ENCODE measurements around the gene DNAAF3.
A peak's percentile ranks its signal among the peaks of the same experiment; 100 is the strongest.
"Not testable (repeated sequence)": the region's sequence is repeated elsewhere in the genome, so short reads cannot be mapped to it uniquely, and the experiment has no call there.

The DNAAF3 gene

DNA sequence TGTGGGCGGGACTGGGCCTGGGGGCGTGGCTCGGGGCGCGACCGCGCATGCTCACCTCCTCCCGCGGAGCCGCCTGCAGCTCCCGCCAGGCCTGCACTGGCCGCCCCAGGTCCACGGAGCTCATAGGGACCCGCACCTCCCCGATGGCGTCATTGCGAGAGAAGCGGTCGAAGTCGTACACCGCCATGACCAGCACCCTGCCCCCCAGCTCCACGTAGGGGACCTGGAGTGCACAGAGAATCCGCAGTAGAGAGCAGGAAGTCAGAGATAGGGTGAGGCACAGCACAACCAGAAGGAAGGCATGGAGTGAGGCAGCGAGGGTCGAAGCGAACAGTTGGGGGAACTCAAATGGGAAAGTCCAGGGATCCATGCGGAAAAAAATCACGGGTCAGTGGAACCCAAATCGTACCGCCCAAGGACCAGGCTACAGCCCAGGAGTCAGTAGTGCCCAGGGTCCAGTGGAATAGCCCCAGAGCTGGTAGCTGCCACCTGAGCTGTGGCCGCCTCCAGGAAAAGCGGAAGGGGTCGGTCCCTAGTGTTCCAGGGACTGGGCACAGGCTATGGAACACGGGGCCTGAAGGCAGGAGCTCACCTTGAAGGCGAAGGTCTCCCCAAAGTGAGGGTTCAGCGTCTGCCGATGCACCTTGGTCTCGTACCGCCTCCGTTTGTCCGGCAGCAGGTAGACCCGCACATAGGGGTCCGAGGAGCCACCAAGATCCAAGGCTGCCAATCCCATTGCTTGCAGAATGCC, 8.9 kb upstream of the DNAAF3 start:
- no peak for DNase-seq

DNA sequence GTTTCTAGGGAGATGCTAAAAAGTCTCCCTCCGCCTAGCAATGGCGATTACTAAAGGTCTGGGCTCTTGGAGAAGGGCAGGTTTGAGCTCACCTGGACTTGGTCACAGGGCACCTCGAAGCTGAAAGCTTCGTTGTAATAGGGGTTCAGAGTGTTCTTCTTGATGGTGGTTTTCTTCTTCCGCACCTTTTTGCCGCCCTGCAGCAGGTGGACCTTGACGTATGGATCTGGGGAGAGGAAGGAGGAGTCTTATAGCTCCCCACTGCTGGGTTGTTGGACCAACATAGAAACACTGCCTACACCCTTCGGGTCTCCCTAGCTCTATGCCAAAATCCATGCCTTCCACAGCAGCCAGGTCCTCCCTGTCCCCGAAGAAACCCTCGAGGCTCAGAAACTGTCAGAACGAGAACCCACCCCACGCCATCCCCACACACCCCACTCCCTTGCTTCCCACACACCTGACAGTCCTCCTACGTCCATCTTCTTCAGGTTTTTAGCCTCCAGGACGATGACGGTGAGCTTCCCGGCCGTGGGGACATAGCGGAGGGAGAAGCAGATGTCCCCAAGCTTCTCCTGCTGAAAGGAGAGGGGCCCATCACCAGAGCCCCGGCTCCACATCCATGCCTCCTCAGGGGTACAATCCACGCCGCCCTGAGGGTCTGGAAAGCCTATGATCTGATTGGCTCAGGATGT, 8.2 kb upstream of the DNAAF3 start:
- DNase-seq: no peak

DNA sequence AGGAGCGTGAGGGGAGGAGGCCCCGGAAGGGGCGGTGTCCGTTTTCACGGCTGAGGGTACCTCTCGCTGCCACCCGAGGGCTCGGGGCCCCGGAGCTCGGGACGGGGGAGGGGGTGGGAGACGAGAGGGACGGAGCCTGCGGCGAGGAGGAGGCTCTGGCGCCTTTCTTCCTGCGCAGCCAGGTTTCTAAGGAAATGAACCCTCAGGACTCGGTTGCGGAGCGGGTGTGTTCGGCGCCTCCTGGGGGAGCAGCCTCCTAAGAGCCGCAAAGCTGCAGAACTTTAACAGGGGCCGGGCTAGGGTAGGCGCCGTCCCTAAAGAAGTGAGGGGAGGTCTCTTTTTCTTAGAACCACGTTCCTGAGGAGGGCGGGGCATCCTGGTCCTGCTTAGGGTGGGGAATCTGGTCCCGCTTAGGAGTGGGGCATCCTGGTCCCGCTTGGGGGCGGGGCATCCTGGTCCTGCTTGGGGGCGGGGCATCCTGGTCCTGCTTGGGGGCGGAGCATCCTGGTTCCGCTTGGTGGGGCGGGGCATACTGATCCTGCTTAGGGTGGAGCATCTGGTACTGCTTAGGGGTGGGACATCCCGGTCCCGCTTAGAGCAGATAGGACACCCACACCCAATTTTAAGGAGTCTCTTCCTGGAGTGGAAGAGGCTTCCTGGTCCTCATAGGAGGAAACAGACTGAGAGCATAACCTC, 7.4 kb upstream of the DNAAF3 start:
- DNase-seq: peak; percentile 60 to 87

DNA sequence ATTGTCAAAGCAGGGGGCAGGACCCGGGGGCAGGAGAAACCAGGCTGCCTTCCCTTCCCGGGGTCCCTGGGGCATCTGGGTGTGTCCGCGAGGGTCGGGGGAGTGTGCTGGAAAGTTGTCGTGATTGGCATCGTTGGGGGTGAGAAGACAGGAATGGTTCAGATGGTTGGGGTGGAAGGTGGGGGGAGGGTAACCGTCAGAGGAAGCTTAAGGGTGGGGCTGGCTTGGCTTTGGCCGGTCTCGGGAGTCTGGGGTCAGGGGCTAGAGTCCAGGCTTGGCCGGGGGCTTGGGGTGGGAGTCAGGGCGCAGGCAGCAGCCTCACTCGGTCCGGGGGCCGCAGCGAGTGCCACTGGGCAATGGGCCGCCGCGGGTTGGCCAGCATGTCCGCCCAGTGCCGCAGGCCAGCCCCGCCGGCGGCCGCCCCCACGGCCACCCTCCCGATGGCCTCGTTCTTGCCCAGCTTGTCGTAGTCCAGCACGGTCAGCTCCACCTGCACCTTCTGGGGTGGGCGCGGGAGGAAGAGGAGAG, 6.8 kb upstream of the DNAAF3 start:
- DNase-seq: no peak

DNA sequence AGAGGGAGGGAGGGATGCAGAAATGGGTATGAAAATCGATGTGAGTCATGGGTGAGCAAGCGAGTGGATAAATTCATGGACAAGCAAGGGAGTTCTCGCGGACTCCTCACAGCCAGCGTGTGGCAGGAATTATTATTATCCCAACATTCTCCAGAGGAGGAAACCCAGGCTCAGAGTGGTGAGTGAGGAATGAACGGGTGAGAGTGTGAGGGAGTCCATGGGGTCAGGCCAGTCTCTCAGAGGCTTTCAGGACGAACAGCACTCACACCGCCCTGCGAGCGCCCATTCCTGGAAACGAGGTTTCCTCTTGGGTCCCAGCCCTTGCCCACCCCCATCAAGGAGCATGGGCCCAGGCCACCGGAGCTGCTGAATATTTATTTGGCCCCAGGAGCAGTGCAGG, 6.3 kb upstream of the DNAAF3 start:
- DNase-seq: no peak

DNA sequence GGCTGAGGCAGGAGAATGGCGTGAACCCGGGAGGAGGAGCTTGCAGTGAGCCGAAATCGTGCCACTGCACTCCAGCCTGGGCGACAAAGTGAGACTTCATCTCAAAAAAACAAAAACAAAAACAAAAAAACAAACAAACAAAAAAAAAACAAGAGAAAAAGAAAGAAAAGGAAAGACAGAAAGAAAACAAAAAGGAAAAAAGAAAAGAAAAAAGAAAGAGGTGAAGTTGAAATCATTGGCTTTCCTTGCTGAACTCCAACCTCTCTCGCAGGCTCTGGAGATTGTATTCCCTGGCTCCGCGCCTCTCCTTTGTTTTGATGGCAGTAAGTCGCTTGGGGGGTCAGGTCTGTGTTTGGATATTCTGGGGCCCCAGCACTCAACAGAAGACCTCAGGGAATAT, 5.9 kb upstream of the DNAAF3 start:
- DNase-seq: not testable (repeated sequence)

DNA sequence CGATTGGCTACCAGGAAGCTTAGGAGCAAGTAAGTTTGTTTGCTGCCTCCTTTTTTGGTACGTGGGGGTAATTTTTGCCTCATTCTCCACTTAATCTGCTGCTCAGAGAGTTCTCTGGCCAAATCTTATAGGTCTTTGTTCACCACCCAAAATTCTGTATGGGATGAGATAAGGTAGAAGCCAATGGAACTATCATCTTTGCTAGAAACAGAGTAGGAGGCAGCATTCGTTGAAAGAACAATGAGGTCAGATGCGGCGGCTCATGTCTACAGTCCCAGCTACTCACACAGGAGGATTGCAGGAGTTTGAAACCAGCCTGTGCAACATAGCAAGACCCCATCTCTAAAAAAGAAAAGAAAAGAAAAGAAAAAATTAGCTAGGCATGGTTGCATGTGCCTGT, 5.0 kb upstream of the DNAAF3 start:
- no peak for DNase-seq

DNA sequence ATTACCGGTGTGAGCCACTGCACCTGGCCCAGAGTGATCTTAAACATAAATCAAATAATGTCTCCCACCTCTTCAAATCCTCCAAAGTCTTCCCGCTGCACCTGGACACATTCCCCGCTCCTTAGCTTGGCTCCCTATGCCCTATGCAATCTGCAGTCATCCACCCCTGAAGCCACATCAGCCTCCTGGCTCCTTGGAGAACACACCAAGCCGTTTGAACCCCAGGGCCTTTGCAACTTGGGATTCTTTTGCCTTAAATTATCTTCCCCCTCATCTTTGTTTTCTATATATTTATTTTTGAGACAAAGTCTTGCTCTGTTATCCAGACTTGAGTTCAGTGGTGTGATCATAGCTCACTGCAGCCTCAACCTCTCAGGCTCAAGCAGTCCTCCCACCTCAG, 2.7 kb upstream of the DNAAF3 start:
- no peak for DNase-seq

DNA sequence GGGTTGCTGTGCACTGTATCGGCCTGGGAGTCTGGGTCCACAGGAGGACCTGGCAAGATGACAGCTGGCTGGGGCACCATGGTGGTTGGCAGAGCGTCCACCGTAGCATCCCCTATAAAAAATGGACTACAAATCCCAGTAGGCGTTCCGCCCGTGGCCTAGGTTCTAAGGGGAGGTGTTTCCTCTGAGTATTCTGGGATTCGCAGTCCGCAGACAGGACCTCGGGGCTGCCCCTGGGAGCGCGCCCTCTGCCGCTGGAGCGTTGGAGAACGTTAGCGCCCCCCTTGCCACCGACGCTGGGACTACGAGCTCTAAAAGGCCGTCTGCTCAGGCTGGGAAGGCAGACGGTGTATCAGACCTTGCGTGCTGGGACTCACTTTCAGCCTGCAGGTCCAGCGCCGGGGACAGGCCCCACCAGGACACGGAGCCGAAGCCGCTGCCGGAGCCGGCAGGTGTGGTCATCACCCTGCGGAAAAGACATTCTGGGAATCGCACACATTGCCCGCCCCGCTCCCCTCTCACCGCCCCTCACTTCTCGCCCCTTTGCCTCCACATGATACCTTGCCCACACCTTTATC, 372 bp downstream of the DNAAF3 start:
- peak; percentile 61 to 89 for DNase-seq

DNA sequence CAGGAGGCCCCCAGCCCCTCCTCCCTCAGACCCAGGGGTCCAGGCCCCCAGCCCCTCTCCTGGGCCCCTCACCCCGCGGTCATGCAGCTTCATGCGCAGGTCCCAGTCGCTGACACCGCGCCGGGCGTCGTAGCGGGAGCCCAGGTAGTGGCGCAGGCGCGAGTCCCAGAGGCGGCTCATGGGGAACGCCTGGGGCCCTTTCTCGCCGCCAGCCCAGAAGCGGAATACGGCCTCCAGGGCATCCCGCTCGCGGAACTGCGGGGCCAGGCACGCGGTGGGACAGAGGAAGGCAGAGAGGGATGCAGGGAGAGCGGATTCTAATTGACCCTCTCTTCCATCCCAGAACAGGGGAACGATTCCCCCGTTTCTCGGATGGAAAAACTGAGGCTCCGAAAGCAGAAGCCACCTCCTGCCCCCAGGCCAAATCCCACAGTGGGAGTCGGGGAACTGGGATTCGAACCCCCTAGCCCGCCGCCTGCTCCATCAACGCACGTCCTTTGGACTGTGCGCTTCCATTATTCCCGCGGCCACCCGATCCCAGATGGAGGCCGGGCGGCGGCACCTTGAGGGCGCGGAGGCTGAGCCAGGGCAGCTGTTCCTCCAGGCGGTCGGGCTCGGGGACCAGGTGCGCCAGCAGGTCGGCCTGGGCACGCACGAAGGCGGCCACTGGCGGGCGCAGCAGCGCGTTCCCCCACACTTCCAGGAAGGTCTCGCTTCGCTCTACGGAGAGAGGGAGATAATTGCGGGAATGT, 4.7 kb downstream of the DNAAF3 start:
- no peak for DNase-seq

DNA sequence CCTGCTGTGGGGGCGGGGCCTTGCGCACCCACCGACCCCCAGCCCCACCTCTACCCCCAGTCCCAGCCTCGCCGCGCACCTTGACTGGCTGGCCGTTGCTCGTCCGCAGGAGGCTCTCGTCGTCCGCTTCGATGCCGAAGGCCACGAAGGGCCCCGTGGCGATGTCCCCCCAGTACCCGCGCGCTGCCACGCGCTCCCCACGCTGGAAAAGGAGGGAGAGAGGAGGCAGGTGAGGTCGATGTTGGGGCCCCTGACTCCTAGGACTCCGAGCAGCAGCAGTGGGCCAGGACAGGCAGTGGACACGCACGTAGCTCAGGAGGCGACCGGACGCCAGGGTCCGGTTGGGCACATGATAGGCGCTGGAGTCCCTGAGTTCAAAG, 5.4 kb downstream of the DNAAF3 start:
- DNase-seq: no peak

DNA sequence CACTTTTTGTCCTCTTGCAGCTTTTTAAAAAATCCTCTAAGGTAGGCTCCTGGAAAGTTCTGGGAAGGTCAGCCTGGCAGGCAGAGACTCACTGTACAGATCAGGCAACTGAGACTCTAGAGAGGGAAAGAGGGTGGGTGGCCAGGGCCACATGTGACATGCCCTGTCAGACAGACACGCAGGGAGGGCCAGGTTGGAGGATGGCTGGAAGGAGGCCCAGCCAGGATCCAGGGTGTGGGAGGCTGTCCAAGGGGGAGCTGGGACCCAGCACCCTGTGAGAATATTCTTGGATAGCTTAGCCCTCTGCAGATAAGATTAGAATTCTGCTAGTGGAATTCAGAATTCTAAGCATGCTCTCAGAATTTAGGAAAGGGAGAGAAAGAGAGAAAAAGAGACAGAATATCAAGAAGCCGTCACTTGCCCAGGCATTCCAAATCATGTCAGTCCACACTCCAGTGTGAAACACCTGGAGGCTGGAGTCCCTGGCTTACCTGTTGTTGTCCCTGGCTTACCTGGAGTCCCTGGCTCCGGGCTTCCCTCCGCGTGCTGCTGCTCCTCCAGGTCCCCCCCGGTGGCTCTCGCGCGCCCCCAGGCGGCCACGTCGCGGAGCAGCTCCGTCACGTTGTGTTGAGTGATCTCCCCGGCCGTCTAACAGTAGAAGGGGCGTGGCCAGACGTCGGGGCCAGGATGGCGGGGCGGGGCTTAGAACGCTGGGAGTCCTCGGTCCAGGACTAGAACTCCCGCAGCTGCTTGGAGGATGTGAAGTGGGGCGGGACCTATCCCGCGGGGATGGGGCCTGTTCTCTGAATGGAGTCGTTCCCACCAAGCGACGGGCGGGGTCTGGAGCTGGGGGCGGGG, 6.1 kb downstream of the DNAAF3 start:
- peak; percentile 44 to 87 for DNase-seq

DNA sequence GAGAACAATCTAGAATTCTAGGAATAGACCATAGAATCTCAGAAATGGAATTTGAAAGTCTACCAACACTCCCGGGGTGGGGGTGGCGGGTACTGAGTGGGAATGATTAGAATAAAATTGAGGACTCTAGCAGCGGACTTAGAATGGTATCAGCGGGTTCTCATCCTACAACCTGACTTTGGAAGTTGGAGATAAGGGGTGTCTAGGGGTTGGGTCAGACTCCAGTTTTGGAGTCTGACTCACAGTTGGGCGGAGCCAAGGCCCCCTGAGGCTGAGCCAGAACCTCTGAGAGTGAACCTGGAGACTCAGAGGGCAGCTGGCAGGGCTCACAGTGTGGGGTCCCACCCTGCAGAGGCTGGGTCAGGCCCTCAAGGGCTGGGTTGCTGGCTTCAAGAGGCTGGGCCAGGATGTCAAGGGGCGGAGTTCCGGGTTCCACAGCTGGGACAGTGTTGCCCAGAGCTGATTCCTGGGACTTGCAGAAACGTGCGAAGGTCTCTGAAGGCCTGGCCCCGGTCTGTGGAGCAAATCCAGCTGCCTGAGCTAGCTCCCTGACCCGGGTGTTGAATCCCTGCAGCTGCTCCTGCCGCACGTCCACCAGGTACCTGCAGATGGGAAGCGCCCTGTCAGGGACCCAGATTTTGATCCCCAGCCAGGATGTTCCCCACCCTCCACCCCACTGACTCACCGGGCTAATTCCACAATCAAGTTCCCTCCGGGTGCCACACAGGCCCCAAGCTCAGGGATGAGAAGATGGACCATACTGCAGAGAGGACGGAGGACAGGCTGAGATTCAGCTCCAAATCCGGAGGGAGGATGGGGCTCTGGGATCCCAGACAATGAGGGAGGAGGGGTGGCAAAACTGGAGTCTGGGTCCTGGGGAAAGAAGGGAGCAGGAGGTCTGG, 7.3 kb downstream of the DNAAF3 start:
- DNase-seq: no peak

DNA sequence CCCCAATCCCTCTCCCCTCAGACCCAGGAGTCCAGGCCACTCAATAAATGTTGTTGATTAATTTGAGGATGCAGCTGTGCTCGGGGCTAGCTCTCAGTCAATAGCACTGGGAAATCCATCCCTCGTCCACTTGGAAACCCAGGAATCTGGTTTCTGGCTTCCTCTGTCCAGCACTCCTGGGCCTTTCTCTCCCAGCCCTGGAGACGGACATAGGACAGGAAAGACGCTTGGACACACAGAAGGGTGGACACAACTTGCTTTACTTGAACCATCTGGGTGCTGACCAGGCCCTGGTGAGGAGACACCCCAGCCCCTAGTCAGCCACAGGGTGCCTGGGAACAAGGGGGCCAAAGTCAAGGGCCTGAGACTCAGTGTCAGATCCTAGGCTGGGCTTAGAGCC, 8.0 kb downstream of the DNAAF3 start:
- no peak for DNase-seq

DNA sequence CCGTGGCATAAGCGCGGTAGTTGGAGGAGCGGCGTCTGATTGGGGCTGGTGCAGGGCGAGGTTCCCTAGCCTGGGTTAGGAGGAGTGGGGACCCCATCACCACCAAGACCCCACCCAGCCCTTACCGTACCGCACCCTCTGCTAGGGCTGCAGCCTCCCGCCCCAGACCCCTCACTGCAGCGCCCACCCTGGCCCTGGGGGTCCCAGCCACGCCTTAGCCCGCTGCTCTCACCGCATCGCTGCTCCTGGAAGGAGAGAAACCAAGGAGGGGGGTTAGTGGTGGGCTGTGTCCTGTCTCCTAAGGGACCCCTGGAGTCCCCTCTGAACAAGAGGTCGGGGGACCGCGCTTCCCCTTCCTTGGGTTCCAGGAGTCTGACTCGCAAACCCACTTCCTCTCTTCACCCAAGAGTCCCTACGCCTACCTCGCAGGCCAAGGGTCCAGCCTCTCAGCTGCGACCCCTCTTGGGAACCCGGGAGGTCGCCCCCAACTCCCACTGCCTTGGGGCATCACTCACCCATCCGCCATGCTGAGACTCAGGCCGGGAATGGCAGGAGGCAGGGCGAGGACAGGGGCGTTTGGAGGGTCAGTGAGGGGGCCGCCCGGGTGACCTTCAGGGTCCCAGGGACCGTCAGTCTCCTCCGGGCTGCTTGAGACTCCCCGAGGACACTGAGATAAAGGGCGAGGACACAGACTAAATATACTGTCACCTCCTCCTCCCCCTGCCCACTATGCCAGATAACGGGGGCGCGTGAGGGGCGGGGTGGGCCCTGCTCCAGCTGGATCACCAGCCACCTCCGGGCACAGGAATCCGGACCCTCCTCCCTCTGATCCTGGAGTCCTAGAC, 9.1 kb downstream of the DNAAF3 start, which contains the start of gene TNNI3:
Gene TNNI3 (minus strand): TSS at position 669 of the 845 bp plus-strand sequence. CDS start 143 bp downstream, at position 526.
- DNase-seq: no peak

DNA sequence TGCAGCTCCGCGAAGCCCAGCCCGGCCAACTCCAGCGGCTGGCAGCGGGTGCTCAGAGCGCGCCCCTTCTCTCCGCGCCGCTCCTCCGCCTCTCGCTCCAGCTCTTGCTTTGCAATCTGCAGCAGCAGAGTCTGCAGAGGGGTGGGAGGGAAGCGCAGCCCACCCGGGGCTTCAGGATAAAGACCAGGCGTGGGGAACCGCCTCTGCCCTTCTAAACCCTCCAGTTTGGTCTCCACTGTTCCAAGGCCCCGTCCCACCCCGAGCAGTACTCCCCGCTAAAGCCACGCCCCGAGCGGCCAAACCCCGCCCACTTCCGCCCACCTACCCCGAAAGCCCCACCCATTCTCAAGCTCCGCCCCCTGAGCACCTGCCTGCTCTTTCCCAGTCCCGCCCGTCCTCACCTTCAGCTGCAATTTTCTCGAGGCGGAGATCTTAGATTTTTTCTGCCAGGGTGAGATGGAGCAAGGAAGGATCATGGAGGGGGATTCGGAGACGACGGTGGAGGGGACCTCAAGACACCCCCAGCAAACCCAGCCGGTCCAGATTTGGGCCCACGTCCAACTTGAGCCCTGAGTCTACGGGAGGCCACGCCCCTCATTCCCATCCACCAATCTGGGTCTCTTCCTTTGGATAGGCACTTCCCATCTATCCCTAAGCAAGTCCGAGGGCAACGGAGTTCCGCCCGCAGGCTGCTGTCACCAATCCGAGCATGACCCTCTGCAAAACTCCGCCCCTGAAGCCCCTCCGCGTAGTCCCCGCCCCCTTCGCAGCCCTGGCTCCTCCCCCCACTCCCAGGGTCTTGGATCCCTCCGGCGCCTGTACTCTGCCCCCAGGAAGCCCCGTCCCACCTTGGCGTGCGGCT, 10.0 kb downstream of the DNAAF3 start:
- DNase-seq: no peak

DNA sequence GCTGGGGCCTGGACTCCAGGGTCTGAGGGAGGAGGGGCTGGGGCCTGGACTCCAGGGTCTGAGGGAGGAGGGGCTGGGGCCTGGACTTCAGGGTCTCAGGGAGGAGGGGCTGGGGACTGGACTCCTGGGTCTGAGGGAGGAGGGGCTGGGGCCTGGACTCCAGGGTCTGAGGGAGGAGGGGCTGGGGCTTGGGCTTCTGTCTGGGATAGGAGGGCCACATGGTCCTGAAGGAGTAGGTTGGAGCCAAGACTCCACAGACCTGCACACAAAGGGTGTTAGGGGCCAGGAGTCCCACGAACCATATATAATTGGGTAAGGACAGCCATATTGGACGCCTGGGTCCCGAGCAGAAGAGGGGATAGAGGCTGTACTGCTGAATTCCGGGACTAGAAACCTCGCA, 10.6 kb downstream of the DNAAF3 start:
- not testable (repeated sequence) for DNase-seq

DNA sequence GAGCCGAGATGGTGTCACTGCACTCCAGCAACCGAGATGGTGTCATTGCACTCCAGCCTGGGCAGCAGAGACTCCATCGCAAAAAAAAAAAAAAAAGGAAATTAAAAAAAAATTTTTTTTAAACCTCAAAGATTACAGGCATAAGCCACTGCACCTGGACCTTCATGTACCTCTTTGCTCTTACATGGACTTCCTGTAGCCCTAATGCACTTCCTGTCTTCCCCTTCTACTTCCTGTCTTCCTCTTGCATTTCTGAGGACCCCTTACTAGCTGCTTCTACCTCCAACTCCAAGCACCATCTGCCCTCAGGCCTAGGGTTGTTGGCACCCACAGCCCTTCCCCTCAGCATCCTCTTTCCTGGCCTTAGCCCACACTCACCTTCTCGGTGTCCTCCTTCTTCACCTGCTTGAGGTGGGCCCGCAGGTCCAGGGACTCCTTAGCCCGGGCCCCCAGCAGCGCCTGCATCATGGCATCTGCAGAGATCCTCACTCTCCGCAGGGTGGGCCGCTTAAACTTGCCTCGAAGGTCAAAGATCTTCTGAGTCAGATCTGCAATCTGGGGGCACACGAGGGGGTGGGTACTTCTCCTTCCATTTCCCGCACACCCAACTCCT, 12.7 kb downstream of the DNAAF3 start:
- DNase-seq: no peak
